Calu3 (cell line): Measurements from ENCODE around the gene CYB5R2. TPM values are rescaled to one million over a fixed set of nuclear protein-coding genes. Genes with fewer than 3 reads are reported as not detected.

ENCODE experiments used
- BruUV-seq: library from RNA; stranded (reverse); fragments of 400-500 nt; replicated peaks from 2 replicates; lab custom pipeline; 2021; lab: Mats Ljungman, UMichigan
- CTCF ChIA-PET: fragments of 300-600 bp; sonication (Branson Sonifier 250); formaldehyde crosslinking; loops from one replicate; lab custom pipeline; 2022; ENCODE audit warnings: antibody characterized with exemption; lab: Charles Lee
- DNase-seq: peaks from one replicate; pipeline ENCODE4 v3.0.0; 2022
- H3K27ac Mint-ChIP-seq: one replicate; pipeline ENCODE4 v1.8.0; 2022; ENCODE audit warnings: mixed read lengths; ENCODE audit not compliant: unreplicated experiment
- H3K27me3 Mint-ChIP-seq: one replicate; pipeline ENCODE4 v1.8.0; 2022; ENCODE audit warnings: mixed read lengths; ENCODE audit not compliant: unreplicated experiment
- H3K36me3 Mint-ChIP-seq: one replicate; pipeline ENCODE4 v1.8.0; 2022; ENCODE audit warnings: mild to moderate bottlenecking, moderate library complexity, mixed read lengths; ENCODE audit not compliant: insufficient read depth, unreplicated experiment
- H3K4me1 Mint-ChIP-seq: one replicate; pipeline ENCODE4 v1.8.0; 2022; ENCODE audit warnings: mild to moderate bottlenecking, low read depth, mixed read lengths; ENCODE audit not compliant: unreplicated experiment
- H3K4me3 Mint-ChIP-seq: one replicate; pipeline ENCODE4 v1.8.0; 2022; ENCODE audit warnings: mild to moderate bottlenecking, low read depth, moderate library complexity, mixed read lengths; ENCODE audit not compliant: unreplicated experiment
- H3K9me3 Mint-ChIP-seq: one replicate; pipeline ENCODE4 v1.8.0; 2022; ENCODE audit warnings: low read depth, mixed read lengths; ENCODE audit not compliant: unreplicated experiment
- intact Hi-C: fragments of 100-400 bp; cut with micrococcal nuclease; formaldehyde crosslinking; loops from one replicate; pipeline ENCODE4 v1.10.0; 2022; ENCODE audit not compliant: unreplicated experiment
- total RNA-seq: library from RNA; stranded (reverse); gene quantifications from 2 replicates; pipeline ENCODE4 v1.2.3, GENCODE V29; 2022
- TF ChIP-seq, protein P1 (sequence below): fragments of 200-600 bp; IDR thresholded peaks from one replicate; pipeline ENCODE4 v1.8.0; 2022; ENCODE audit warnings: antibody characterized with exemption; ENCODE audit not compliant: unreplicated experiment

Gene CYB5R2
- total RNA-seq, 1 experiment from 2014 or later = 23.0 TPM

- H3K27ac Mint-ChIP-seq = no peak overlapping the region
- CTCF ChIA-PET = no interaction called here
- no peak overlapping the region for H3K4me3 Mint-ChIP-seq
- intact Hi-C loops = no loop called here
- H3K4me1 Mint-ChIP-seq = no peaks in the 10 kb centered on the region
- peaks cover 6% of the 10 kb centered on the region for H3K36me3 Mint-ChIP-seq
- H3K9me3 Mint-ChIP-seq = no peaks in the 10 kb centered on the region
- H3K27me3 Mint-ChIP-seq = no peaks in the 10 kb centered on the region
- TF ChIP-seq, protein P1, sequence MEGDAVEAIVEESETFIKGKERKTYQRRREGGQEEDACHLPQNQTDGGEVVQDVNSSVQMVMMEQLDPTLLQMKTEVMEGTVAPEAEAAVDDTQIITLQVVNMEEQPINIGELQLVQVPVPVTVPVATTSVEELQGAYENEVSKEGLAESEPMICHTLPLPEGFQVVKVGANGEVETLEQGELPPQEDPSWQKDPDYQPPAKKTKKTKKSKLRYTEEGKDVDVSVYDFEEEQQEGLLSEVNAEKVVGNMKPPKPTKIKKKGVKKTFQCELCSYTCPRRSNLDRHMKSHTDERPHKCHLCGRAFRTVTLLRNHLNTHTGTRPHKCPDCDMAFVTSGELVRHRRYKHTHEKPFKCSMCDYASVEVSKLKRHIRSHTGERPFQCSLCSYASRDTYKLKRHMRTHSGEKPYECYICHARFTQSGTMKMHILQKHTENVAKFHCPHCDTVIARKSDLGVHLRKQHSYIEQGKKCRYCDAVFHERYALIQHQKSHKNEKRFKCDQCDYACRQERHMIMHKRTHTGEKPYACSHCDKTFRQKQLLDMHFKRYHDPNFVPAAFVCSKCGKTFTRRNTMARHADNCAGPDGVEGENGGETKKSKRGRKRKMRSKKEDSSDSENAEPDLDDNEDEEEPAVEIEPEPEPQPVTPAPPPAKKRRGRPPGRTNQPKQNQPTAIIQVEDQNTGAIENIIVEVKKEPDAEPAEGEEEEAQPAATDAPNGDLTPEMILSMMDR = no peak
- no peak for DNase-seq
- BruUV-seq = no TSS peak
These were observed 32.5 kb downstream of the CYB5R2 start for GRCh38 chr11:7640816-7641215.

GRCh38 chr11:7639643-7640025, 33.7 kb downstream of the CYB5R2 start:
- TF ChIP-seq, protein P1 = no peak
- no TSS peak for BruUV-seq
- intact Hi-C loops = no loop called here
- Mint-ChIP-seq H3K27me3 (no peaks in the 10 kb centered on the region), H3K36me3 (peaks cover 9% of the 10 kb centered on the region), H3K27ac (no peak overlapping the region), H3K4me1 (no peaks in the 10 kb centered on the region), H3K4me3 (no peak overlapping the region), H3K9me3 (no peaks in the 10 kb centered on the region)
- CTCF ChIA-PET = no interaction called here
- no peak for DNase-seq

DNA sequence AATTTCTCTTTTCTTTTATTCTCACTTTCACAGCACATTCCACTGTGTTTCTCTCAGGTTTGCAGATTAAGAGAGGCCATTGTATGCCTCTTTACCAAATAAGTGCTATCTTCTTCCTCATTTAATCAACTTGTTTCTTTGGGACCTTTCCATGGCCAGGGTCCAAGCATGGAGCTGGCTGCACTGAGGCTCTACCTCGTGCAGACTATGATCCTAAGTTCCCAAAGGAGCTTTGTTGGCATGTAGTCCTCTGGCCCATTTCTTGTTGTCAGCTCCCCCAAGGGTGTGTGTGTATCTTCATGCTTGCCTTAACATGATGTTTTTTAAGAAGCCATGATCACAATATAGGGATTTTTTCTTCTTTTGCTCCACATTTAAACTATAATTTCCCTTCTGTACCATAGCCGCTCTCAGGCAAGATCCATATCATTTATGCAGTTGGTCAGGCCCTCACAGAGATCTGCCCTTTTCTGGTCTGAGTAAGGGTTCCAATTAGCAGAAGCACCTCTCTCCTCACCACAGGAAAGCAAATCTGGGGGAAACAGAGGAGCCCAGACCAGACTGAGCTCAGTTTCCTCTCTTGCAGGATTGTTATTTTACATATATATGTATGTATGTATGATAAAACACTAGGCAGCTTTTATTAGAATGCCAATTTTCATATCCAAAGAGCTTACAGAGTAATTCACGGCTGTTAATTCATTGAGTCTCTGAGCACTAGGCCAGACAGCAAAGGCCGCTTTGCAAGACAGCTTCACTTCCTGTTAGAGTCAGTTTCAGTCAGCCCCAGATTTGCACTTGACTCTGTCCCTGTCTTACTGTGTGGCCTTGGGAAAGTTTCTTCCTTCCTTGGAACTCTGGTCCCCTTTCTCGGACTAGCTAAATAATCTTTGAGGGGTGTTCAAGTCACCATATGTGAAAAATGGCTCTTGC, 34.3 kb downstream of the CYB5R2 start:
- Mint-ChIP-seq H3K4me1 (no peaks in the 10 kb centered on the region), H3K9me3 (no peaks in the 10 kb centered on the region), H3K4me3 (no peak overlapping the region), H3K36me3 (peaks cover 12% of the 10 kb centered on the region), H3K27ac (no peak overlapping the region), H3K27me3 (no peaks in the 10 kb centered on the region)
- BruUV-seq = no TSS peak
- TF ChIP-seq, protein P1 = no peak
- intact Hi-C loops = no loop called here
- CTCF ChIA-PET = no interaction called here
- no peak for DNase-seq

- intact Hi-C loops = no loop called here
- no peaks in the 10 kb centered on the region for H3K9me3 Mint-ChIP-seq
- TF ChIP-seq, protein P1 = no peak
- no peak for DNase-seq
- no TSS peak for BruUV-seq
- CTCF ChIA-PET = no interaction called here
- no peaks in the 10 kb centered on the region for H3K4me1 Mint-ChIP-seq
- H3K36me3 Mint-ChIP-seq = peaks cover 12% of the 10 kb centered on the region
- H3K4me3 Mint-ChIP-seq = no peak overlapping the region
- no peak overlapping the region for H3K27ac Mint-ChIP-seq
- H3K27me3 Mint-ChIP-seq = no peaks in the 10 kb centered on the region
These were observed 35.7 kb downstream of the CYB5R2 start for GRCh38 chr11:7637447-7638157.
